ENCODE data around the gene GNAO1.

GNAO1 gene

GRCh38 chr16:56263711-56264608 is 72.7 kb downstream of the GNAO1 start:
- peak in 44 of 58 donors; percentile 28 to 89 (median 63) for DNase-seq

DNA sequence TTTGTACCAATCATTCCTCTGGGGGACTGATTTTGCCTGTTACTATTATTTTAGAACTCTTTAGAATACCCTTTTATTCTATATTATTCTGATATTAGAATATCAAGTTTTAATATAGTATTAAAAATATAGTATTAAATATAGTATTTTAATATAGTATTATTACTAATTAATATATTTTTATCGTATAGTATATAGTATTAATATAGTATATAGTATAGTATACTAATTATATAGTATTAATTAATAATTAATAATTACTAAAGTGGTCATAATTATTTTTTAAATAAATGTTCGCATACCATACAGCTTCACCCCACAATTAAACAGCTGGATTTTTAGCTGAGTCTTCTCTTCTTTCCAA is 73.3 kb downstream of the GNAO1 start:
- no peak for DNase-seq

GRCh38 chr16:56265184-56265583 is 73.9 kb downstream of the GNAO1 start:
- no peak for DNase-seq

DNA sequence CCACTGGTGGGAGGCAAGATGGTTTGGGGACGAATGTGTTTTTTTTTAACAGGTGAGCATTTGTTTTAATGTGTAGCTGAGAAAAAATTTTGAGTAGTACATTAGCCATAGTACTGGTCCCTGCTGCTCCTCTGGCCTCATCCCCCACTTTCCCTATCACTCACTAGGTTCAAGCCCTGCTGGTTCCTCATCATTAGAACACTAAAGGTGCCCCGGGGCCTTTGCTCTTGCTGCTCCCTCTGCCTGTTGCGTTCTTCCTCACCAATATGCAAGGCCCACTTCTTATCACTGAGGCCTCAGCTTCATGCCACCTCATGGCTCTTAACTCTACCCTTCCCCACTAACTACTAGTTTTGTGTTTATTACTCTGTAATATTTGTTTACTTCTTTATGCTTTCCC is 74.5 kb downstream of the GNAO1 start:
- DNase-seq = no peak

GRCh38 chr16:56266641-56267607 is 75.6 kb downstream of the GNAO1 start:
- DNase-seq = no peak

- no peak for DNase-seq
These were observed 76.6 kb downstream of the GNAO1 start for GRCh38 chr16:56267888-56268287.

DNA sequence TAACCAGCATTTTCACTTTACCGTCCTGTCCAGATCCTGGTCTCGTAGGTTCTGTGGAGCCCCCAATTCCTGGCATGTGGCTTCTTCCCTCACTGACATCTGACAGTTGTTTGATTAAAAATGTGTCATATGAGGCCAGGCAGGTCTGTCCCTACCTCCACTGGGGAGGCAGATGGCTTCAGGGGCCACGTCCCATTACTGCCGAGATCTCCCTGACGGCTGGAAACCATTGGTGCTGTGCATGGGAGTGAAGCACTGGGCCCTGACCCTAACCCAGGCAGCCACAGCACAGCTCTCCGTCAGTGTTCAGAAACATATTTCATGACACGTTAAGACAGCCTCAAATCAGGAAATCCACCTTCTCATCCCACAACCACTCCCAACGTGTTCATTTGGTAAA is 77.5 kb downstream of the GNAO1 start:
- DNase-seq = no peak

GRCh38 chr16:56269281-56269680 is 78.0 kb downstream of the GNAO1 start:
- peak in 1 of 58 donors; percentile 43 for DNase-seq

GRCh38 chr16:56269811-56270684 is 78.8 kb downstream of the GNAO1 start:
- peak in 29 of 58 donors; percentile 30 to 88 (median 57) for DNase-seq

GRCh38 chr16:56270828-56271227 is 79.5 kb downstream of the GNAO1 start:
- DNase-seq = no peak

GRCh38 chr16:56272583-56272894 is 81.2 kb downstream of the GNAO1 start:
- DNase-seq = no peak

GRCh38 chr16:56273615-56274014 is 82.3 kb downstream of the GNAO1 start:
- DNase-seq = no peak

DNA sequence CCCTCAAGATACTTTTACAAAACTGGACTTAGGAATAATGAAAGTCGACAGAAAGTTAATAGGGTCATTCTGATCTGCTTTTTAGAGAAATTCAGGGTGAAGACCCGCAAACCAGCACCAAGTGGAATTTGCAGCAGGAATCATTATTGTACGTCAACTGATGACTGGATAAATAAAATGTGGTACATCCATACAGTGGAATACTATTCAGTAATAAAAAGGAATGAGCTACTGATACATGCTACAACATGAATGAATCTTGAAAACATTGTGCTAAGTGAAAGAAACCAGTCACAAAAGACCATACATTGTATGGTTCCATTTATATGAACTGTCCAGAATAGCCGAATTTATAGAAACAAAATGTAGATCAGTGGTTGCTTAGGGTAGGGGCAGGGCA is 83.1 kb downstream of the GNAO1 start:
- no peak for DNase-seq

DNA sequence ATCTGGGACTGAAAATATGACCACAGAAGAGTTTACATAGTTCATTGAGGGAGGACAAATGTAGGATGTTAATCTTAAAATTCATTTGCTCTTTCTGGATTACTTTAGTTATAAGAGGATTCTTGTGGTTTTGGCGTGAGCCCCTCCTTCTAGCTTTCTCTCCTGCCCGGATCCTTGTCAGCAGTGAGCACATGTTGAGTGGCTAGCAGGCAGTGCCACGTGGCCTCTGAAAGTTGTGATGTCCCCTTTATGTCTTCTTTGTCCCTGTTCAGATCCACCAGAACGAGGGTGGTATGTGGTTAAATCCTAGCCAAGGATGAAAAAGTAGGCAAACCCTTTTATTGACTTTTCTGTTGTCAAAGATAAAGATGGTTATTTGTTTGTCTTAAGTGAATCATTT is 83.8 kb downstream of the GNAO1 start:
- no peak for DNase-seq

GRCh38 chr16:56275801-56276200 is 84.5 kb downstream of the GNAO1 start:
- DNase-seq = no peak

GRCh38 chr16:56277075-56277474 is 85.8 kb downstream of the GNAO1 start:
- DNase-seq = no peak

DNA sequence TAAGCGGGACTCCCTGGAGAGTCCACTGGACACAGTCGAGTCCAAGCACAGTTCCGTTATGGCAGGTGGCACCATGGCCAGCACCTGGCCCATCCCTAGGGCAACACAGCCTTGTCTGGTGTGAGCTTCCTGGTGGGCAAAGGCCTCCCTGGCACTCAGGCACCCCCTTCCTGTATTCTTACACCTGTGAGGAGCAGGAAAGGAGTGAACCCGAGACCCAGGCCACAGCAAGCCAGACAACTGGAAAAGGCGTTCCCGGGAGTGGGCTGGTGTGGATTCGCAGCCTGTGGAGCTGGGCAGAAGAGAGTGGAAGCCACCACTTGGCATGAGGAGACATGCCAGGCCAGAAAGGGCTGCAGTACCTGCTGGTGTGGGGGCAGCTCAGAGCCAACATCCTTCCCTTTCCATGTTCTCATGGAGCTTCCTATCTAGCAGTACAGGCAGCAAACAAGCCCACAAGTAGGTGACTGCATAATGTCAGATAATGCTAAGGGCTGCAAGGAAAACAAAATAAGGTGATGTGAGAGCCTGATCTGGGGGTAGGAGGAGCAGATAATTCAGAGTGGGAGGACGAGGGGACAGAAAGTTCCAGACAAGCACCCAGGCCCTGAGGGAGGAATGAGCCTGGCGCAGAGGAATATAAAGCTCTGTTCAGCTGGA is 87.0 kb downstream of the GNAO1 start:
- DNase-seq = no peak

- DNase-seq = no peak
These were observed 87.8 kb downstream of the GNAO1 start for GRCh38 chr16:56279132-56279531.

- no peak for DNase-seq
These were observed 88.6 kb downstream of the GNAO1 start for GRCh38 chr16:56279914-56280313.

GRCh38 chr16:56281249-56281805 is 90.0 kb downstream of the GNAO1 start:
- peak in 11 of 58 donors; percentile 21 to 76 (median 57) for DNase-seq
